HG03095 (cell line): ENCODE measurements around the gene MICAL3.
"Not testable (repeated sequence)": the region's sequence is repeated elsewhere in the genome, so short reads cannot be mapped to it uniquely, and the experiment has no call there.

Experiments used
- ATAC-seq: cut with Tn5 transposase; IDR thresholded peaks from one replicate; pipeline ENCODE4 v1.9.1; 2021; ENCODE audit warnings: moderate library complexity; ENCODE audit not compliant: unreplicated experiment

MICAL3 gene

GRCh38 chr22:18059473-18059872 is 35.1 kb upstream of the MICAL3 start:
- no peak for ATAC-seq

DNA sequence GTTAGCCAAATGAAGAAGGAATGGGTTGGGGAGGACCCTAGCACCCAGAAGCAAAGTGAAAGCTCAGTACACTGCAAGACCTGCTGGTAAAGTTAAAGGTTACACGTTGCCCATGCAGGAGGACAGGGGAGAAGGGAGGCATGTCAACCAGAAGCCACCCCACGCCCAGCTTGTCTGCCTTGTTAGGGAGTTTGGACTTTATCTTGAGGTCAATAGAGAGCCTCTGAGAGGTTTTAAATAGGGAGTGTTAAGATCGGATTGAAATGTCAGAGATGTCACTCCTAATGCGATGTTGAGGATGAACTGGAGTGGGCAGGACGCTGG is 34.7 kb upstream of the MICAL3 start:
- ATAC-seq = no peak

- ATAC-seq = no peak
These were observed 34.2 kb upstream of the MICAL3 start for GRCh38 chr22:18058371-18059093.

DNA sequence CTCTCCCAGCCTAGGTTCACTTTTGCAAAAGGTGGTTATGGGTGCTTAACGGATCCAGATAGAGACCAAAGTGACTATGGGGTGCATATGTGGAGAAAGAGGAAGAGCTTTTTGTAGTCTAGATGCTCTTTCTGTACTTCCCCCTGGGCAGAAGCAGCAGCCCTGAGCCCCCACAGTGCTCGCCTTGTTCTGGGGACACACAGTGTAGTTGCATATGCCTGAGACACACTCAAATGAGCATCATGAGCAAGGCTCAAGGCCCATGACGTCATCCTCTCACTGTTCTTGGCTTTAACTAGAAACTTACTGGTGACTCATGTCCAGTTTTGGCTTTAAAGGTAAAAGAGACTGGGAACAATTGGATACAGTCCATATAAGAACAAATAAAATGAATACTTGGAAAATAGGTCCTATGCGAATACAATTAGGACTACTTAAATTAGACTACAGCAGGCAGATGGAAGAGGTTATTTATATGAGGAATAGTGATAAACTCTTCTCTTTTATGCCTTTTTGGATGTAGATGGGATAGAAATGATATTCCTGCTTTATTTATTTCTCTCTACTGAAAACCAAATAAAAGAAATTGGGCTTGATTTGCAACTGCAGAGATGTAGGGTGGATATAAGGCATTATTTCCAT is 33.3 kb upstream of the MICAL3 start:
- ATAC-seq = peak; percentile 64

DNA sequence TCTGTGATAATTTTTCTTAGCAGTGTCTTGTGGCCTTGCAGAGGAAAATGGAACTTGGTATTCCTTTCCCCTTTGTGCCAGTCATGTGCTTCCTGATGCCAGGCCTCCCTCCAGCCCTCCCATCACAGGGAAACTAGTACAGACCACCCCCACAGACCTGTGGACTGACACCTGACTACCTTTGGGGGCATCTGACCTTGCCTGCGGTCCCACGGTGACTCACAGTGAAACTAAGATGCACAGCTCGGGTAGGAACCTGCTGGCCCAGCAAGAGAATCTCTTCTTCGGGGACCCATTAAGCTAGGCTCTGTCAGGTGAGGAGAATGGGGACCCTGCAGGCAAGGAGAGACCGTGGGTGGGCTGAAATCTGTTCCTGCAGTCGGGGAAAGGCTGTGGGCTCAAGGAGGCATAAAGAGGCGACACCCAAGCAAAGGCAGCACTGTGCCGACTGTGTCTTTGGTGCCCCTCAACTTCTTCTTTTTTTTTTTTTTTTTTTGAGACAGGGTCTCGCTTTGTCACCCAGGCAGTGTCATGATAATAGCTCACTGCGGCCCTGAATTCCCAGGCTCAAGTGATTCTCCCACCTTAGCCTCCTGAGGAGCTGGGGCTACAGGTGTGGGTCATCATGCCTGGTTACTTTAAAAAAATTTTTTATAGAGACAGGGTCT is 32.6 kb upstream of the MICAL3 start:
- ATAC-seq = peak; percentile 62

GRCh38 chr22:18056161-18056666 is 31.9 kb upstream of the MICAL3 start:
- ATAC-seq = no peak

- ATAC-seq = no peak
These were observed 31.3 kb upstream of the MICAL3 start for GRCh38 chr22:18055619-18056160.

DNA sequence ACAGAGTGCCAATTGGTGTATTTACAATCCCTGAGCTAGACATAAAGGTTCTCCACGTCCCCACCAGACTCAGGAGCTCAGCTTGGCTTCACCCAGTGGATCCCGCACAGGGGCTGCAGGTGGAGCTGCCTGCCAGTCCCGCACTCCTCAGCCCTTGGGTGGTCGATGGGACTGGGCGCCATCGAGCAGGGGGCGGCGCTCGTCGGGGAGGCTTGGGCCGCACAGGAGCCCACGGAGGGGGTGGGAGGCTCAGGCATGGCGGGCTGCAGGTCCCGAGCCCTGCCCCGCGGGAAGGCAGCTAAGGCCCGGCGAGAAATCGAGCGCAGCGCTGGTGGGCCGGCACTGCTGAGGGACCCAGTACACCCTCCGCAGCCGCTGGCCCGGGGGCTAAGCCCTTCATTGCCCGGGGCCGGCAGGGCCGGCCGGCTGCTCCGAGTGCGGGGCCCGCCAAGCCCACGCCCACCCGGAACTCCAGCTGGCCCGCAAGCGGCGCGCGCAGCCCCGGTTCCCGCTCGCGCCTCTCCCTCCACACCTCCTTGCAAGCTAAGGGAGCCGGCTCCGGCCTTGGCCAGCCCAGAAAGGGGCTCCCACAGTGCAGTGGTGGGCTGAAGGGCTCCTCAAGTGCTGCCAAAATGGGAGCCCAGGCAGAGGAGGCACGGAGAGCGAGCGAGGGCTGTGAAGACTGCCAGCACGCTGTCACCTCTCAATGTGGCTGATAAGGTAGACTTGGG is 29.0 kb upstream of the MICAL3 start:
- not testable (repeated sequence) for ATAC-seq

DNA sequence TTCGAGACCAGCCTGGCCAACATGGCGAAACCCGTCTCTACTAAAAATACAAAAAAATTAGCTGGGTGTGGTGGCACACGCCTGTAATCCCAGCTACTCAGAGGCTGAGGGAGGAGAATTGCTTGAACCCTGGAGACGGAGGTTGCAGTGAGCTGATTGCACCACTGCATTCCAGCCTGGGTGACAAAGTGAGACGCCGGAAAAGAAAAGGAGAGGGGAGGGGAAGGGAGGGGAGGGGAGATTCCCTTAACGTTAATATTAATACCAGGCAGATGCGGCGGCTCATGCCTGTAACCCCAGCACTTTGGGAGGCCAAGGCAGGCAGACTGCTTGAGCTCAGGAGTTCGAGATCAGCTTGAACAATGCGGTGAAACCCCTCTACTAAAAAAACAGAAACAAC is 26.8 kb upstream of the MICAL3 start:
- ATAC-seq = not testable (repeated sequence)

- ATAC-seq = no peak
These were observed 25.7 kb upstream of the MICAL3 start for GRCh38 chr22:18050065-18050464.

- no peak for ATAC-seq
These were observed 24.1 kb upstream of the MICAL3 start for GRCh38 chr22:18048441-18048898.

GRCh38 chr22:18048041-18048440 is 23.7 kb upstream of the MICAL3 start:
- ATAC-seq = no peak

- ATAC-seq = no peak
These were observed 21.4 kb upstream of the MICAL3 start for GRCh38 chr22:18045794-18046193.

GRCh38 chr22:18044548-18045271 is 20.3 kb upstream of the MICAL3 start:
- ATAC-seq = no peak

GRCh38 chr22:18042685-18043084 is 18.3 kb upstream of the MICAL3 start:
- ATAC-seq = no peak

DNA sequence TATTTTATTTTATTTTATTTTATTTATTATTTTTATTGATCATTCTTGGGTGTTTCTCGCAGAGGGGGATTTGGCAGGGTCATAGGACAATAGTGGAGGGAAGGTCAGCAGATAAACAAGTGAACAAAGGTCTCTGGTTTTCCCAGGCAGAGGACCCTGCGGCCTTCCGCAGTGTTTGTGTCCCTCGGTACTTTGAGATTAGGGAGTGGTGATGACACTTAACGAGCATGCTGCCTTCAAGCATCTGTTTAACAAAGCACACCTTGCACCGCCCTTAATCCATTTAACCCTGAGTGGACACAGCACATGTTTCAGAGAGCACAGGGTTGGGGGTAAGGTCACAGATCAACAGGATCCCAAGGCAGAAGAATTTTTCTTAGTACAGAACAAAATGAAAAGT is 16.5 kb upstream of the MICAL3 start:
- ATAC-seq = not testable (repeated sequence)

DNA sequence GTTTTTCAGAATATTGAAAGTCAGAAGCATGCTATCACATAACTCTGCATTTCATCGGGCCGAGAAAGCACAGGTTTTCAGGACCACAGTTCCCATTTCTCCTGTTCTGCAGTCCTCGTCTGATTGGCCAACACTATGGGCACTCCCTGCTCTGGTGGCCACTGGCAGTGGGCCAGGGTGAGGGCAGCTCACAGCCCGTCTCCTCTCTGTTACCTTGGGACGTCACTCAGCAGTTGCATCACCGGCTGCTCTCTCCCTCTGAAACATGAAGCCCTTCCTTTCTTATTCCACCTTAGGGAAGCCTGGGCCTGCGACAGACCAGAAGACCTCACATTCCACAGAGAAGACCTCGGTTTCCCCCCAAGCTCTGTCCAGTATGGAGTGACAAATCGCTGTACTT is 11.4 kb upstream of the MICAL3 start:
- no peak for ATAC-seq

DNA sequence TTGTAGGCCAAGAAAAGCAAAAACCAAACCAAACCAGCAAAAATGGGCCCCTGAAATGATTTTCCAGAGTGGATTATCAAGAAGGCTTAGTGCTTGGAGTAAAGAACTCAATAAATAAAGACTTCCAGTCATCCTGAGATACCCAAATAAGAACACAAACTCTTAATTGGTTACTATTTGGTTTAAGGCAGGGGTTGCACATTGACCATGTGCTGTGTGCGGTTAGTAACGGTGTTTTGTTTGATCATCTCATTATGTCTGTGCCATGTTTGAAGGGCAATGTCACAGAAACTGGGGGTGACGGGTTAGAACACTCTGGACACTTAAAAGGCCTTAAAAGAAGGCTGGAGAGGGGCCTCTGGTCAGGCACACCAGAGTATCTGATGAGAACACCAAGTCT is 9.7 kb upstream of the MICAL3 start:
- no peak for ATAC-seq

DNA sequence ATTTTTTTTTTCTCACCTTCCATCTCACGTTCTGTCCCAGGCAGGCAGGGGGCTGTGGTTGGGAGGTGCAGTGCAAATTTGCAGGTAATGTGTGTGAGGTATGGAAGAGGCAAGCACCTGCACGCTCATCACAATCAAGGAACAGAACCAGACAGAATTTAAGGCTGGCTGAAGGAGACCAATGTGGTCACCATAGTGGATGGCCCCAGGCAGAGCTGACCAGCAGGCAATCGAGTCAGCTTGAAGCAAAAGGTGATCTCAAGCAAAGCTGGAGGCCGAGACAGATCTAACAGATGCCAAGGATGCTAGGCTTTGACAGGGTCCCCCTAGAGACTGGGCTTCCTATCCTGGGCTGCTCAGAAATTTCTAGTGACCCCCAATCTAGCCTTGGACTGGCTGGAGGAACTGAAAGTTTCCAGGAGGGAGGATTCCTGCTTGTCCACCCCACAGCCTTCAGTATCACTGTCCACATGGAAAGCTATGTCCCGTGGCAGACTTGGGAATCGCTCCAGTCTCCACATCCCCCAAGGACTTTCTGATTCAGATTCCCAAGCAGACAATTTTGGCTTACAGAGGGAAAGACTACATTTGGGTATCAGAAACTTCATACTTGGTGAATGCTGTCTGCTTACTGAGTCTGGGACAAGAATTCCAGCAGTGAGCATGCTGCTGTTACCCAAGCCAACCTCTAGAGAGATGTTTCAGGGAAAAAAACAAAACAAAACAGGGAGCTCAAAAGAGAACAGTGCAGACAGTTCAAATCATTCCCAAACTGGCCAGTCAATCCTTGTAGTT is 9.0 kb upstream of the MICAL3 start:
- ATAC-seq = no peak
